MV-4-11 (cell line): Measurements from ENCODE around the gene CCT3.
"Not testable (repeated sequence)": the region's sequence is repeated elsewhere in the genome, so short reads cannot be mapped to it uniquely, and the experiment has no call there.

Experiments
- DNase-seq: peaks from one replicate; lab custom pipeline; 2025; lab: John Stamatoyannopoulos, UW

Gene CCT3

GRCh38 chr1:156338180-156338976 is at the start of gene CCT3, which contains the start of gene TSACC:
TSS of gene CCT3 (minus strand) at chr1:156338292. CDS start at chr1:156338184, 108 bp downstream.
TSS of gene TSACC (plus strand) at chr1:156338526. CDS start at chr1:156339758, 1,232 bp downstream.
- DNase-seq: peak; percentile 99

GRCh38 chr1:156387870-156388173 is 49.7 kb upstream of the CCT3 start:
- DNase-seq: no peak

- DNase-seq: no peak
Observed at GRCh38 chr1:156386949-156387869, 49.1 kb upstream of the CCT3 start.

- DNase-seq: no peak
Observed at GRCh38 chr1:156386134-156386901, 48.2 kb upstream of the CCT3 start.

DNA sequence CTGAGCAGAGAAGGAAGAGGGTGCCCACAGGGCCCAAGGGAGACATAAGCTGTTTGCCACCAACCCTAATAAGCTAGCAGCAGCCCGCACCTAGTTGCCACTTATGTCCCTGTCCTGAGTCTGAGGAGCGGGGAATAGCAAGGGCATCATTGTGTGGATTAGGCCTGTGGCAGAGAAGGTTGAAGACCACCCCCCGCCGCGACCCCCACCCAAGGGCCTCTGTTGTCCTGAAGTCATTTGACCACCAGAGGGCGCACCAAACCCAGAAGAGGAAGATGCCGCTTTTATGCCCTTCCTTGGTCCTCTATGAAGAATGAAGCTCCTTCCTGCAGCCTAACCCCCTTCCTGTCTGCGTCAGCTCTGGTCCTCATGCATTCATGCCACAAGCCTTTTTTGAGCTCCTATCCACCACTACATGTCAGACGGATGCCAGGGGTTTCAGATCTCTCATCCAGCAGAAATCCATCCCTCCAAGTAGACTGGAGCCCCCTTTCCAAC is 47.5 kb upstream of the CCT3 start:
- peak; percentile 65 for DNase-seq

DNA sequence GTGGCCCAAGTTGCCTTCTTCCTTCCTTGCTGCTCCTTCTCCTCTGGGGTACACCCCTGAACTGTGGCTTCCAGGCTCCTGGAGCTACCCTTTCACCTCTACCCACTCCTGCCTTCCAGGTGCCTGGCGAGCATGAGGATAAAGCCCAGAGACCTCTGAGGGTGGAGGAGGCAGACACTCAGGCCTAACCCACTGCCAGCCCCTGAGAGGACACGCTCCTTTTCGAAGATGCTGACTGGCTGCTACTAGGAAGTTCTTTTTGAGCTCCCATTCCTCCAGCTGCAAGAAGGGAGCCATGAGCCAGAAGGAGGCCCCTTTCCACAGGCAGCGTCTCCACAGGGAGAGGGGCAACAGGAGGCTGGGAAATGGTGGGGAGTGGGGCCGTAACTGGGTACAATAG is 46.6 kb upstream of the CCT3 start:
- DNase-seq: no peak

DNA sequence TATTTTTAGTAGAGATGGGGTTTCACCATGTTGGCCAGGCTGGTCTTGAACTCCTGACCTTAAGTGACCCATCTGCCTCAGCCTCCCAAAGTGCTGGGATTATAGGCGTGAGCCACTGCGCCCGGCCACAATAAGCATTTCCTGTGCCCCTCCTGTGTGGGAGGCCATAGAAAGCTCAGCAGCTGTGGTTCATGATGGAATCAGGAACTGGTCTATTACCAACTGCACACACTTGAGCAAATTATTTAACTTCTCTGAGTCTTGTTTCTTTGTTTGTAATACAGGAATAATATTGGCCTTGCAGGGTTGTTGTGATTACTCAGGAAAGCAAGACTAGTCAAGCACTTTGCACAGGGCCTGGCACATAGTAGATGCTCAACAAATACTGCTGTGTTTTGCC is 45.9 kb upstream of the CCT3 start:
- peak; percentile 93 for DNase-seq

DNA sequence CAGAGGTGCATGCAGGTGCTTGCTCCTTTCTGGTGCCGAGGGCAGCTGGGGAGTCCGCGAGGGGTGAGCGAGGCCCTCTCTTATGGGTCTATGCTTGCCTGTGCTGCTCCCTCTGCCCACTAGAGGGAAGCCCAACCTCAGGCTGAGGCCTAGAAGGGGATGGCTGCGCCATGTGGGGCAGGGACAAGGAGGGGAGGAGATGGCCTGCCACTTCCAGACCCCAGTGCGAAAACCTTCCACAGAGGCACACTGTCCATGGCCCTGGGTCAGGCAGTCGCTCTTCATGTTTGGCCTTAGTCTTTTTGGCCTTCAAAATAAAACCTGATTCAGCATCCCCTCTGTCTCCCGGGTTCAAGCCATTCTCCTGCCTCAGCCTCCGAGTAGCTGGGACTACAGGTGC is 44.9 kb upstream of the CCT3 start:
- peak; percentile 39 for DNase-seq

- DNase-seq: no peak
Observed at GRCh38 chr1:156382561-156382960, 44.5 kb upstream of the CCT3 start.

DNA sequence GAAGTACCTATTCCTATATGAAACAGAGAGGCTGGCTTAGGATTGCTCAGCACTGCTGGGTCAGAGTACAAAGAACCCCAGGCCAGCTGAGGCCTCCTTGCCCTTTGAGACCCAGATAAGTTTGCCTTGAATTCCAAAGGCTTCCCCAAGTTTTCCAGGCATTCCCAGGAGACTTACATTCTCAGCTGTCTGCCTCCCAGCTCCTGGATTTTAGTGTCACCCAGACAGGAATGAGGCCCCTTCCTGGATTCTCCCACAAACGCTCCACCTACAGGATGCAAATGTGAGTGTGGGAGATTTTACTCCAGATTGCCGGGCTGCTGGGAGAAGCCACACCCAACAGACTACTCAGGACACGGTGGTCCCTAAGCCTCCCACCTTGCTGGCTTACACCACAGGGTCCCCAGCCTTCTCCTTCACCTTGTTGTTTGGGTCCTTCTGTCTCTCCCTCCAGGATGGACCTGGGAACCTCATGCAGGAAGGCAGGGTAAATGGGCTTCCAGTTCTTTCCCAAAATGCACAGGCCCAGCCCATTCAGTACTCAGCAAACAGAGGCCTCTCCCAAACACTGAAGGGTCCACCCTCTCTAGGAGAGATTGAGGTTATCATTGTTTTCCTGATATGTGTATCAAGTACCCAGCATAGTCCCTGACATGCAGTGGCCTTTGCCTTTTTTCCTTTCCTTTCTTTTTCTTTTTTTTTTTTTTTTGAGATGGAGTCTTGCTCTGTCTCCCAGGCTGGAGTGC is 41.5 kb upstream of the CCT3 start:
- DNase-seq: no peak

DNA sequence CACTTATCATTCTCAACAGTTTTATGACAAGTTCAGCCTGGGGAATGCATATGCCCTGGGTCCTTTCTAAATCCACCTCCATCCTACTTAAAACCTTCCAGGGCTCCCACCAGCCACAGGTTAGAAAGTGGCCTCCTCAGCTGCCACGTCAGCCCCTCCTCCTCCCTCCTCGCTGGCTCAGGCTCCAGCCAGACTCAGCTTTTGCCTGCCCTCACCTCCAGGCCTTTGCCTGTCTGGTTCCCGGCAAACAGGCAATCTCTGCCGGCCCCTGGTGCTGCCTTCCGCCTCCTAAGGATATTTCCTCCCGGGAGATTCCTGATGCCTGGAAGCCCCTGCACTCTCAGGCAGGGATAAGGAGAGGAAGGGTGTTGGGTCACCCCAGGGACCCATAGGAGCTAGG is 40.5 kb upstream of the CCT3 start:
- DNase-seq: no peak

- peak; percentile 18 for DNase-seq
Observed at GRCh38 chr1:156376958-156377919, 39.1 kb upstream of the CCT3 start.

GRCh38 chr1:156376146-156376545 is 38.1 kb upstream of the CCT3 start:
- DNase-seq: peak; percentile 82

GRCh38 chr1:156373546-156373945 is 35.5 kb upstream of the CCT3 start:
- DNase-seq: no peak

GRCh38 chr1:156372876-156373275 is 34.8 kb upstream of the CCT3 start:
- no peak for DNase-seq

DNA sequence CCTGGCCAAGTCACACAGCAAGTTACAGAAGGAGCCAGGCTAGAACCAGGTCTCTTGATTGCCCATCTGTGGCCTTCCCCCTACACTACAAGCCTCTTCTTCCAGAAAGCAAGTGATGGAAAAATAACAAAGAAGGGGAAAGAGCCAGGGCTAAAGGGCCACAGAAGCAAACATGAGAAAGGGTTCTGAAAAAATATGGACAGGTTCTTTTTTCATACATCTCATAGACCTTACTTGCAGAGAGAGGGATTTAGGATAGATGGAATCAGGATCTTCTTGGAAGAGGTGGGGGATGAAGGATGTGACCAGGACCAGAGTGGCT is 34.1 kb upstream of the CCT3 start:
- DNase-seq: no peak

DNA sequence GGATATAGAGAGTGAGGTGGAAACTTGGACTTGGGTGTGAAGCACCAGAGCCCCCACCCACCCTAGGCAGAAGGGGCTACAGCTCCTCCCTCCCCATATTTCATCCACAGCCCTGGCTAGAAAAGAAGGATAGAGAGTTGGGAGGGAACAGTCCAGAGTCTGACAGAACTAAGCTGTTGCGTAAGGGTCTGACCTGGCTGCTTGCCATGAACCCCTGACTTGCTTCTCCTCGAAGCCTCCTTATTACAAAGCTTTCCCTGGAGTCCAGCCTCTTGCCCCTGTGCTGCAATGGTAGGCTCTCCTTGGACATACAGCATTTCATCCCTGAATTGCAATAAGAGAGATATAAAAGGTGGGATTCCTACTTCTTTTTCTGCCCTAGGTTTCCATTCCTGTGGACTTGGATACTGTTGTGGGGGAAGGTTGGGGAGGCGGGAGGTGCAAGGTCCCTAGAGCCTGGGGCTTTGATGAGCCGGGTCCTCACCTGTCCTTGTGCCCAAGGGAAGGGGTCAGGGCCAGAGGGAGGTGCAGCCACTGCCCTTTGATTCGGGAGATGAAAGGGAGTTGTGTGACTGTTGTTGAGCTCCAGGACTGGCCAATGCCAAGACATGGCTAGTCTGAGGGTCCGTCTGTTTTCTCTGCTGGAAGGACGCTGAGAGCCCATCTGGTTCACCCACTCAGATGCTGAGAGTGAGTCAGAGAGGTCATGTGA is 33.6 kb upstream of the CCT3 start:
- peak; percentile 71 for DNase-seq

DNA sequence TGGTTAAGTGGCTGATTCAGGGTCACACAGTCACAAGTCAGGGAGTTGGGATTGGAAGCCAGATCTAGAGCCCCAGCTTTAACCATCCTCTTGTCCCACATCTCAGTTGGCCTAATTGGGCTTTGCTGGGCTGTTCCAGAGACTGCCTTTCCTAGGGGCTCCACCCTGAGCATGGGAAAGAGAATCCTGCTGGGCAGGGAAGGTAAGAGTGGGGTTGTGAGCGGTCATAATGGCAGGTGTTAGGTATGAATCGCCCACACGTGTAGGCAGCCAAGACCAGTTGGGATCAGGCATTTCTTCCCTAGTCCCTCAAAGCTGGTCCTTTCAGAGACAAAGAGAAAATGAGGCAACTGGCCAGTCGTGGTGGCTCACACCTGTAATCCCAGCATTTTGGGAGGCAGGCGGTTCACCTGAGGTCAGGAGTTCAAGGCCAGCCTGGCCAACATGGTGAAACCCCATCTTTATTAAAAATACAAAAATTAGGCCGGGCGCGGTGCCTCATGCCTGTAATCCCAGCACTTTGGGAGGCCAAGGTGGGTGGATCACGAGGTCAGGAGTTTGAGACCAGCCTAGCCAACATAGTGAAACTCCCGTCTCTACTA is 31.7 kb upstream of the CCT3 start:
- DNase-seq: not testable (repeated sequence)
